ENCODE results near the gene KRTAP12-4.

DNA sequence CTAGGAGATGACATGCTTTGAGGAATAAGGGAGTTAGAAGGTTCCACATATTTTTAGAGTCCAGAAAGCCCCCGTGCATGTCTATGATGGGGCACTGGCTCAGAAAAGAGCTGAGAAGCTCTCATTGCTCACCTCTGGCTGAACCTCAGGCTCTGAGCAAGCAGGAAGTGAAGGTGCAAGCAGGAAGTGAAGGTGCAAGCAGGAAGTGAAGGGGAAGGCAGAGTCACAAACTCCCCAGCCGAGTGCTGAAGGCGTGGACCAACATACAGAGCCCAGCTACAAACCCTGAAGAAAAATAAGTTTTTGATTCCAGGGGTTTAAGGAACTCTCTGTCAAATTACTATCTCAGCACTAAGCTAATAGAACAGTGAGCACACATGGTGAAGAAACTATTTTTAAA, 35.5 kb downstream of the KRTAP12-4 start:
- TF ChIP-seq POLR2AphosphoS5 (IDR thresholded peaks at IDR 0.05; ENCODE audit: low read depth, low read length) (no peak), POLR2A (IDR thresholded peaks at IDR 0.05; ENCODE audit: low read depth, low read length) (no peak)

Measured in GM12891 (cell line).